ENCODE data around the gene FARS2. TPM values are rescaled to one million over a fixed set of nuclear protein-coding genes. Genes with fewer than 3 reads are reported as not detected.

The FARS2 gene
- total and polyA plus RNA-seq, 2 donors (not counting 3 experiments of a cell fraction or from before 2014, with no cell fraction given), result 20.2 to 20.5 TPM

- dilution Hi-C loops (cut with MboI; ENCODE audit: extremely low pct_ligation_motif_present, low sequenced_read_pairs), result no loop called here
- POLR2A ChIA-PET, result no interaction called here
- H3K79me2 ChIP-seq (ENCODE audit: control insufficient read depth, insufficient read depth, low read length), result no peaks in the 10 kb centered on the region
- intact Hi-C loops (cut with micrococcal nuclease), result no loop called here
- FAIRE-seq (no peak), DNase-seq (ENCODE audit: low read depth, low spot score) (no peak)
- TF ChIP-seq FOS (IDR thresholded peaks at IDR 0.05; ENCODE audit: borderline replicate concordance, insufficient read depth, low read length), result no peak
- TF ChIP-seq MYC (IDR thresholded peaks at IDR 0.05; ENCODE audit: low read depth, low read length), result no peak
- TF ChIP-seq JUN (IDR thresholded peaks at IDR 0.05; ENCODE audit: borderline replicate concordance, insufficient read depth, insufficient read length, low read depth), result no peak
- TF ChIP-seq MAX (IDR thresholded peaks at IDR 0.05; ENCODE audit: insufficient read depth, insufficient read length), result no peak
- no peak for TF ChIP-seq GATA2 (IDR thresholded peaks at IDR 0.05; ENCODE audit: insufficient read depth, insufficient read length, low read depth, low read length)
- no peak for TF ChIP-seq POLR2AphosphoS5 (IDR thresholded peaks at IDR 0.05; ENCODE audit: insufficient read depth, low read depth, low read length)
- TF ChIP-seq CTCF (IDR thresholded peaks at IDR 0.05; ENCODE audit: extremely low read depth in 1 of 2, insufficient read depth in 1 of 2, low read depth in 1 of 2, low read length in 2 of 2), result no peak
- no peak for TF ChIP-seq EZH2 (IDR thresholded peaks at IDR 0.05; ENCODE audit: borderline replicate concordance, low read depth, low read length, severe bottlenecking)
- no peak for TF ChIP-seq POLR2A (IDR thresholded peaks at IDR 0.05; ENCODE audit: low read depth, low read length)
- no peak overlapping the region for H2AFZ ChIP-seq (ENCODE audit: low read depth, low read length)
- no peaks in the 10 kb centered on the region for H3K27me3 ChIP-seq (ENCODE audit: control insufficient read depth in 2 of 2, insufficient read depth in 2 of 2, low read length in 2 of 2)
- CTCF ChIA-PET, result no interaction called here
- no peaks in the 10 kb centered on the region for H4K20me1 ChIP-seq (replicated peaks; ENCODE audit: control insufficient read depth, extremely low read depth, insufficient read depth, low read length)
- no peaks in the 10 kb centered on the region for H3K4me1 ChIP-seq (ENCODE audit: control insufficient read depth, extremely low read depth, insufficient read depth, low read length)
- H3K9ac ChIP-seq (replicated peaks; ENCODE audit: extremely low read depth, insufficient read depth, low read length), result no peak overlapping the region
- no peak overlapping the region for H3K27ac ChIP-seq (ENCODE audit: insufficient read depth, low read depth, low read length)
- no TSS peak for BruUV-seq (replicated peaks)
- H3K9me1 ChIP-seq (replicated peaks; ENCODE audit: control insufficient read depth, extremely low read depth, insufficient read depth, low read length), result no peaks in the 10 kb centered on the region
- no peaks in the 10 kb centered on the region for H3K9me3 ChIP-seq (replicated peaks; ENCODE audit: control insufficient read depth, insufficient read depth, low read length)
- H3K4me3 ChIP-seq (replicated peaks in 1 of 3; ENCODE audit: insufficient read depth in 1 of 3, low read depth in 1 of 3, low read length in 3 of 3), result no peak overlapping the region
- H3K4me2 ChIP-seq (ENCODE audit: insufficient read depth, low read length), result no peak overlapping the region
- no peaks in the 10 kb centered on the region for H3K36me3 ChIP-seq (ENCODE audit: control insufficient read depth in 2 of 2, extremely low read depth in 1 of 2, insufficient read depth in 2 of 2, low read length in 2 of 2)
Observed at GRCh38 chr6:5809450-5809849, 548.1 kb downstream of the FARS2 start.
